Stimulated activated naive CD8-positive, alpha-beta T cell treated with anti-CD3 and anti-CD28 coated beads, Interleukin-15, Interleukin-2, amounts not matched to agents 100 U/mL and 50 U/mL, for 24 hours (primary cell): ENCODE results near the gene MAT1A.
"Not testable (repeated sequence)": the region's sequence is repeated elsewhere in the genome, so short reads cannot be mapped to it uniquely, and the experiment has no call there.

ENCODE experiments used
- ATAC-seq: fragments of 150-1000 bp; cut with Tn5 transposase; one replicate; pipeline ENCODE4 v1.10.0; 2021
- DNase-seq: peaks from one replicate; pipeline ENCODE4 v3.0.0; 2021

Gene MAT1A

DNA sequence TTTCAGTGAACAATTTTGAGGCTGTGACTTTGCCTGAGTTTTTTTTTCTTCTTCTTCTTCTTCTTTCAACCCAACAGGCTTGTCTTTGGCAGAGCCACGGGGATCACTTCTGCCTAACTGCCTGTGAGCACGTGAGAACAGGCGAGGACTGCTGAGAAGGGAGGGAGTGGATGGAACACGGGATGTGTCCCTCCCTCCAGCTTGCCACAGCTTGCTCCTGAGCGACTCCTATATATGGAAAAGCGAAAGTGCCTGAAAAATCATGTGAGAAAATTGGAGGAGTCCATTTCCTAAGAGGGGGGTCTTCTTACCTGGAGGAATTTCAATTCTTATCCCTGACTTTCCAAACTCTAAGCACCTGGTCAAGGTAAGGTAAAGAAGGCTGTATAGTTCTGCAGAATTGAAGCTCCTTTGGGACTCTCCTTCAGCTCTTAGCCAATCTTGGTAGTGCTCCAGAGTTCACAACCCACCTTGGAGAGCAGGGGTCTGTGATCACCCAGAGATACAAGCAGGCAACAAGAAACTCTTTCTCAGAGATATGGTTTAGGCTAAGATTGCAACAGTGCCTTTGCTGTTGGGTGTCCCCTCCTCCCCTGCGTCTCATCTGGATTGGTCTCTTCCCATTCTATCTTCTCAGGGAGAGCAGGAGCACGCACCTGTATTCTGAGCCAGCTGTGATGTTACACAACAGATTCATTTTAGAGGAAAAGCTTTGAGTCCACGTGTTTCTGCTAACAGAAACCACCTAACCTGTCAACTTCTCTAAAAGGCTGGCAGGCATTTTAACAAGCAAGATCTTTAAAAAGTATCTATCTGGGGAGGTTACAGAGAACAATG, at the start of gene MAT1A:
Gene MAT1A, minus strand, starts transcription at position 208 of the 837 bp plus-strand sequence. CDS start 235 bp downstream, outside the sequence.
- ATAC-seq (no peak), DNase-seq (no peak)

DNA sequence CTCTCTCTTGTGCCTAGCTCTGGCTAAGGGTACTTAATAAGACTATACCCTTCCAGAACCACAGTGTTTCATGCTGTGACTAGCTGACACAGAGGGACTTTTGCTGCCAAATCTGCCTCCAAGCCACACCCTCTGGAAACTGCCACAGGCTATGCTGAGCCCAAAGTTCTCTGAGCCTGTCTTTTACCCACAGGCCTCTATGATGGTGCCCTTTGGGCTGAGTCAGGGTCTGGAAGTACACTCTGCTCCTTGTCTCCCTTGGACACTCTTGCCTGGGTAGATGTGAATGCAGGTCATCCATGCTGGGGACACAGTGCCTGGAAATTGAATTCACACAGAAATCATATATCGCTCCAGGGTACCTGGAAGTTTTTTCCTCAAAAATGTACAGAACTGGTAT, 44.5 kb upstream of the MAT1A start:
- ATAC-seq (no peak), DNase-seq (no peak)

- no peak for ATAC-seq
- no peak for DNase-seq
Measured at GRCh38 chr10:80324891-80325364, 35.5 kb upstream of the MAT1A start.

- DNase-seq, result no peak
- ATAC-seq, result peak; percentile 55
Measured at GRCh38 chr10:80324086-80324485, 34.6 kb upstream of the MAT1A start.

GRCh38 chr10:80323311-80323710, 33.9 kb upstream of the MAT1A start:
- ATAC-seq (no peak), DNase-seq (no peak)

- DNase-seq, result no peak
- no peak for ATAC-seq
Measured at GRCh38 chr10:80322711-80323110, 33.3 kb upstream of the MAT1A start.

- no peak for DNase-seq
- ATAC-seq, result no peak
Measured at GRCh38 chr10:80322158-80322557, 32.7 kb upstream of the MAT1A start.

DNA sequence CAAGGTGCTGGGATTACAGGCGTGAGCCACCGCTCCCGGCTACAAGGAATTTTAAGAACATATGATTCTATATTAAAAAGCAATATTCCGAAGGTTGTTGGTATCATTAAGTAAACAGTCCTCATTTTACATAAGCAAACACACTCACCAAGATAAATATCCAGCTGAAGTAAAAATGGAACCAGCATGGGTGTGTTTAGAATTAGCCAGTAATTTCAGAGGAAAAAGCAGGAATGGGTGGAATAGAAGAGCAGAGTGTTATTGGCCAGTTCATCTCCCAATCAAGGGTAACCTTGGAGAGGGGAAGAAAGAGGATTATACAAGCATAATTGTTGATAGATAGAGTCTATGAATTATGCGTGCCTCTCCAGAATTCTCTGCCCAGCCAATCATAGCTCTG, 31.7 kb upstream of the MAT1A start:
- ATAC-seq (no peak), DNase-seq (no peak)

- DNase-seq (no peak), ATAC-seq (no peak)
Measured at GRCh38 chr10:80320377-80320776, 30.9 kb upstream of the MAT1A start.

- no peak for ATAC-seq
- DNase-seq, result no peak
Measured at GRCh38 chr10:80319725-80320290, 30.4 kb upstream of the MAT1A start.

DNA sequence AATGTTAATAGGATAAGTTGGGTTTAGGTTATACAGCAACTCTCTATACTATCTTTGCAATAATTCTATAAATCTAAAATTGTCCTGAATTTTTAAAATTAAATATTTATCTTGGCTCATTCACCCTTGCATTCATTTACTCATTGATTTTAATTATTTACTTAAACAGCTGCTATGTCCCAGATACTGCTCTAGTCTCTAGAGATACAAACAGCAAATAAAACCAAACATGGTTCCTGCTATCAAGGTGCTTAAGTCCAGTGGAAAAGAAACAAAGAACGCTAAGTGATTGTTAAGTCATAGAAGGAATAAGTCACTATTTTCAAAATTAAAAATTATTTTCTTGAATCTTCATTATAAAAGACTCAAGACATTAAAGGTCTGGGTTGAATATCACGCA, 29.9 kb upstream of the MAT1A start:
- ATAC-seq (no peak), DNase-seq (no peak)

DNA sequence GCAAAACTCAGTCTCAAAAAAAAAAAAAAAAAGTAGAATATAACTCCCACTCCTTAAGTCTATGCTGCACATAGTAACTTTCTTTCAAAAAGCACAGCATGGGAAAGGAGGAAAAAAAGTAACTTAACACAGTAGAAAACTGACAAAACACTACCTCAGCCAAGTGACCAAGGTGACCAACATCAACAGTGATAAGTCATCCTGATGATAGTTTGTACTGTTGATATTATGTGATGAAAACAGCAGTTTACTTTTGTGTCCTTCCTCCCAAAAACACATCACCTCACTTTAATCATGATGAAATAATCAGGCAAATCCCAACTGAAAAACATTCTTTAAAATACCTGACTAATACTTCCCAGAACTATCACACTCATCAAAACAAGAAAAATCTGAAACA, 29.3 kb upstream of the MAT1A start:
- ATAC-seq, result no peak
- DNase-seq, result no peak

DNA sequence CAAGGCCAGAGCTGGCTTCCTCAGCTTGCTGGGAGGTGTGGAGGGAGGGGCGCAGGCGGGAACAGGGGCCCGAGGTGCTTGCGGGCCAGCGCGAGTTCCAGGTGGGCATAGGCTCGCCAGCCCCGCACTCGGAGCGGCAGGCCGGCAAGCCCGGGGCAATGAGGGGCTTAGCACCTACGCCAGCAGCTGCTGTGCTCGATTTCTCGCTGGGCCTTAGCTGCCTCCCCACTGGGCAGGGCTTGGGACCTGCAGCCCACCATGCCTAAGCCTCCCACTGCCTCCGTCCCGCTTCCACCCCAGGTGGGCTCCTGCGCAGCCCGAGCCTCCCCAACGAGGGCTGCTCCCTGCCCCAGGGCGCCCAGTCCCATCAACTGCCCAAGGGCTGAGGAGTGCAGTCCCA, 25.9 kb upstream of the MAT1A start:
- DNase-seq (no peak), ATAC-seq (no peak)

- DNase-seq, result no peak
- no peak for ATAC-seq
Measured at GRCh38 chr10:80313523-80313922, 24.1 kb upstream of the MAT1A start.

- not testable (repeated sequence) for ATAC-seq, DNase-seq
Measured at GRCh38 chr10:80305989-80306388, 16.5 kb upstream of the MAT1A start.

DNA sequence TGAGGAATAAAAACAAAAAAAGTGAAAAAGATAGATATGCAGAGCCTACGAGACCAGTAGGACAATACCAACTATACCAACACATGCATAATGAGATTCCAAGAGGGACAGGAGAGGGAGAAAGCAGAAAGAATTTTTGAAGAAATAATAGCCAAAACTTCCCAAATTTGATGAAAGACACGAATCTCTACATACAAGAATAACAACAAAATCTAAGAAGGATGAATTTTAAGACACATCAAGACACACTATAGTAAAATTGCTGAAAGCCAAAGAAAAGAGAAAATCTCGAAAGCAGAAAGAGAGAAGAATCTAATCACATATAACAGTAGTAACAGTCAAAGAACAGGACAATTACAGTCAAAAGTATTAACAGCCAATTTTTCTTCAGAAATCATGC, 7.5 kb upstream of the MAT1A start:
- ATAC-seq, result no peak
- DNase-seq, result no peak

- ATAC-seq (no peak), DNase-seq (no peak)
Measured at GRCh38 chr10:80292607-80293239, 3.3 kb upstream of the MAT1A start.

GRCh38 chr10:80290474-80291220, 1.2 kb upstream of the MAT1A start:
- no peak for DNase-seq
- no peak for ATAC-seq

GRCh38 chr10:80288849-80289248, 609 bp downstream of the MAT1A start:
- ATAC-seq, result no peak
- DNase-seq, result no peak

GRCh38 chr10:80284522-80284921, 4.9 kb downstream of the MAT1A start:
- ATAC-seq (no peak), DNase-seq (no peak)

DNA sequence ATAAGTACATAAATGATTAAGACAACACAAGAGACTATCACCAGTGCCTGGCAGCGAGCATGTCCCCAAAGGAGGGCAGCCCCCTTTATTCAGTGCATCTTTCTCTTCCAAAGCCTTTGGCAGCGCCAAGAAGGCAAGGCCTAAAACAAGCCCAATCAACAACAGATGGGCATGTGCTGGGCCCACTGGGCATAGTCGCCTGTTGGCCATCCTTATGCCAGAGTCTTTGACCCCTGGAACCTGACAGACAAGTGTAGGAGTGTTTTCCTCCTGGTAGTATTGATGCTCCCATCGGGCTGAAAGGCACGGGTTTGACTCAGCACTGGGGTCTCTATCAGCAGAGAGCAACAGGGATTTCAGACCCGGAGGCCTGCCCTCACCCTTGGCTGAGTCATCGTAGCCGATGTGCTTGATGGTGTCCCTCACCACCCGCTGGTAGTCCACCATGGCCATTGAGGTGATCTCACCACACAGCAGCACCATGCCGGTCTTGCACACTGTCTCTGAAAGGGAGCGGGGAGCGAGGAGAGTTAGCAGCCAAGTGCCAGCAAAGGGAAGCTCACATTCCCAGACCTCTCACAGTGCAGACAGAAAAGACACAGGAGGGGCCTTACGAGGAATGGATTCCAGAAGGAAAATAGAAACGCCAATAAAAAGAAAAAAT, 5.8 kb downstream of the MAT1A start:
- no peak for ATAC-seq
- no peak for DNase-seq

- no peak for DNase-seq
- no peak for ATAC-seq
Measured at GRCh38 chr10:80283119-80283518, 6.3 kb downstream of the MAT1A start.
